B cell (primary cell): ENCODE data around the gene MARK2. TPM values are rescaled to one million over a fixed set of nuclear protein-coding genes. Genes with fewer than 3 reads are reported as not detected.

ENCODE experiments used
- ATAC-seq: fragments of 200-7000 bp; cut with Tn5 transposase; one replicate; pipeline ENCODE4 v1.10.0; 2021; ENCODE audit warnings: low read depth, mild to moderate bottlenecking, moderate number of reproducible peaks, moderate library complexity
- CTCF ChIA-PET: fragments of 350-600 bp; sonication (Branson Sonifier 250); formaldehyde crosslinking; loops from one replicate; lab custom pipeline; 2021; ENCODE audit warnings: antibody characterized with exemption, inconsistent platforms; lab: Charles Lee
- POLR2A ChIA-PET: fragments of 350-600 bp; sonication (Branson Sonifier 250); formaldehyde crosslinking; loops from one replicate; lab custom pipeline; 2021; ENCODE audit warnings: antibody characterized with exemption; lab: Charles Lee
- DNase-seq: peaks from one replicate; pipeline ENCODE4 v3.0.0; 2013
- H2AFZ ChIP-seq: 2 replicates; pipeline ENCODE4 v1.6.1; 2012; ENCODE audit warnings: mild to moderate bottlenecking, low read depth, low read length; ENCODE audit not compliant: insufficient read depth, poor library complexity, severe bottlenecking
- H3K27ac ChIP-seq, 2 donors: 1 replicate in 1 of 2; 2 replicates in 1 of 2; pipeline ENCODE4 v1.5.1; 2012 to 2013; ENCODE audit warnings: low read length in 2 of 2, mild to moderate bottlenecking in 2 of 2, moderate library complexity in 1 of 2
- H3K27me3 ChIP-seq, 4 experiments: fragments of 200-600 bp in 1 of 4; sonication (generic) in 1 of 4; replicated peaks in 1 of 4; 1 replicate in 2 of 4; 2 replicates in 2 of 4; pipeline versions ENCODE4 v1.6.1 to v1.7.0; 2013 to 2016; ENCODE audit warnings: low read length in 3 of 4, mild to moderate bottlenecking in 2 of 4, mixed read lengths in 1 of 4, moderate library complexity in 1 of 4; ENCODE audit not compliant: insufficient read depth in 4 of 4, control insufficient read depth in 3 of 4; ENCODE audit errors: control extremely low read depth in 1 of 4
- H3K36me3 ChIP-seq, 2 experiments: replicated peaks in 1 of 2; 1 replicate in 1 of 2; 2 replicates in 1 of 2; pipeline versions ENCODE4 v1.6.1 to v1.7.1; 2013; ENCODE audit warnings: low read length in 1 of 2; ENCODE audit not compliant: insufficient read depth in 2 of 2, control insufficient read depth in 1 of 2; ENCODE audit errors: control extremely low read depth in 1 of 2, extremely low read depth in 1 of 2
- H3K4me1 ChIP-seq, 2 donors: fragments of 200-600 bp in 1 of 2; sonication (generic) in 1 of 2; 1 replicate in 1 of 2; 2 replicates in 1 of 2; pipeline versions ENCODE4 v1.5.1 to v1.6.1; 2013 to 2017; ENCODE audit warnings: low read length in 2 of 2; ENCODE audit not compliant: control insufficient read depth in 2 of 2, insufficient read depth in 2 of 2
- H3K4me2 ChIP-seq: replicated peaks from 2 replicates; pipeline ENCODE3; 2012; ENCODE audit warnings: mild to moderate bottlenecking, low read depth, low read length; ENCODE audit not compliant: poor library complexity, severe bottlenecking
- H3K4me3 ChIP-seq, 5 experiments: fragments of 200-600 bp in 1 of 5; sonication (generic) in 1 of 5; 1 replicate in 3 of 5; 2 replicates in 2 of 5; pipeline versions ENCODE4 v1.5.1 to v1.7.0; 2011 to 2016; ENCODE audit warnings: low read length in 4 of 5, mild to moderate bottlenecking in 4 of 5, low read depth in 2 of 5, control low read depth in 1 of 5, moderate library complexity in 1 of 5; ENCODE audit not compliant: insufficient read depth in 1 of 5; ENCODE audit errors: control extremely low read depth in 1 of 5, extremely low read depth in 1 of 5
- H3K79me2 ChIP-seq: fragments of 200-600 bp; sonication (generic); one replicate; pipeline ENCODE4 v1.6.0; 2016; ENCODE audit warnings: low read length; ENCODE audit not compliant: control insufficient read depth, insufficient read depth
- H3K9ac ChIP-seq: fragments of 200-600 bp; sonication (generic); 2 replicates; pipeline ENCODE4 v1.6.1; 2017; ENCODE audit warnings: mild to moderate bottlenecking, low read length, moderate library complexity
- H3K9me3 ChIP-seq, 3 donors: one replicate each; pipeline versions ENCODE4 v1.6.1 to v1.7.1; 2013; ENCODE audit warnings: low read length in 2 of 3; ENCODE audit not compliant: control insufficient read depth in 2 of 3, insufficient read depth in 1 of 3; ENCODE audit errors: control extremely low read depth in 1 of 3
- H4K20me1 ChIP-seq: 2 replicates; pipeline ENCODE4 v1.6.0; 2012; ENCODE audit warnings: mild to moderate bottlenecking, low read length; ENCODE audit not compliant: insufficient read depth, control insufficient read depth, poor library complexity, severe bottlenecking
- H3K27ac Mint-ChIP-seq: one replicate; pipeline ENCODE4 v1.8.0; 2021; ENCODE audit warnings: mixed read lengths
- H3K27me3 Mint-ChIP-seq: one replicate; pipeline ENCODE4 v1.8.0; 2021; ENCODE audit warnings: mixed read lengths
- H3K4me1 Mint-ChIP-seq: one replicate; pipeline ENCODE4 v1.8.0; 2021; ENCODE audit warnings: mixed read lengths
- H3K4me3 Mint-ChIP-seq: one replicate; pipeline ENCODE4 v1.8.0; 2021; ENCODE audit warnings: mixed read lengths
- H3K9me3 Mint-ChIP-seq: one replicate; pipeline ENCODE4 v1.8.0; 2022; ENCODE audit warnings: mixed read lengths; ENCODE audit not compliant: insufficient read depth
- EZH2 ChIP-seq: IDR thresholded peaks from 2 replicates; pipeline ENCODE4 v1.6.1; 2012; ENCODE audit warnings: borderline replicate concordance, low read depth, mild to moderate bottlenecking, moderate library complexity, low read length; ENCODE audit not compliant: insufficient read depth, poor library complexity, severe bottlenecking
- WGBS: methylation state at CpG from one replicate; pipeline ENCODE4 v1.1.5; 2013; ENCODE audit warnings: missing lambda C conversion rate; ENCODE audit not compliant: insufficient coverage; 5-methylcytosine and 5-hydroxymethylcytosine counted together
- intact Hi-C: fragments of 100-400 bp; cut with micrococcal nuclease; formaldehyde crosslinking; loops from one replicate; pipeline ENCODE4 v1.10.0; 2022
- polyA plus RNA-seq: library from polyadenylated mRNA; depleted of rRNA; stranded (reverse); fragments of >200 nt; gene quantifications from 2 replicates; pipeline ENCODE4 v1.2.3, GENCODE V29; 2012
- total RNA-seq, 2 donors: library from RNA; stranded (reverse); fragments of 120-200 nt in 1 of 2; gene quantifications; 1 replicate in 1 of 2; 2 replicates in 1 of 2; pipeline versions ENCODE4 v1.2.3 to v1.2.4, GENCODE V29; 2013 to 2022
- TF ChIP-seq, protein P1 (sequence below): fragments of 200-600 bp; IDR thresholded peaks from one replicate; pipeline ENCODE4 v1.8.0; 2022; ENCODE audit warnings: antibody characterized with exemption, mild to moderate bottlenecking

The MARK2 gene
- total and polyA plus RNA-seq, 2 donors (not counting 1 experiment from before 2014, with no cell fraction given): 47.2 to 58.1 TPM

DNA sequence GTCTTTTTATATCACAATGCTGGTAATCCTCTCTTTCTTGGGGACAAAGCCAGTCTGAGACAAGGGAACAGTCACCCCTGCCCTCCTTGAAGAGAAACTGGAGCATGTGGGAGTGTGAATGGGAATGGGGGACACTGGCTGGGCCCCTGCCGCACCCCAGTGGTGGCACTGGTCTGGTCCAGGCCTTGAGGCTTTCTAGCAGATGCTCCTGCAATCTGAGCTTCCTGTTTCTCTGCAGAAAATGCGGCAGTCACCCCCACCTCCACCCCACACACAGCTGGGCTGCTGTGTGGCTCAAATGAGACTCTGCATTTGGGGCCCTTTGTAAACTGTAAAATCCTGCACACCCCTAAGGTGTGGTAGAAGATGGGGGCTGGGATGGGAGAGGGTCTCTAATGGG, 6.6 kb upstream of the MARK2 start:
- H3K9ac ChIP-seq: no peak overlapping the region
- H4K20me1 ChIP-seq: peaks cover 5% of the 10 kb centered on the region
- ChIA-PET POLR2A (no interaction called here), CTCF (interaction anchor here (1.9 to 7.3 kb wide), 2 partner anchors 113 to 317 kb away, joined by 6 to 163 read pairs; no protein-coding TSS in a partner anchor)
- H3K4me2 ChIP-seq: no peak overlapping the region
- Mint-ChIP-seq H3K27ac (no peak overlapping the region), H3K27me3 (no peaks in the 10 kb centered on the region), H3K4me1 (peaks cover 13% of the 10 kb centered on the region), H3K4me3 (no peak overlapping the region), H3K9me3 (no peaks in the 10 kb centered on the region)
- intact Hi-C loops: loop anchor here (10.0 kb wide), 1 partner anchor 472 kb away; the partner anchor contains the start of genes CATSPERZ and ESRRA
- DNase-seq (no peak), ATAC-seq (no peak)
- no peak overlapping the region for H2AFZ ChIP-seq
- H3K4me1 ChIP-seq: peaks cover 6 to 11% of the 10 kb centered on the region in 2 donors
- peaks cover 7% of the 10 kb centered on the region for H3K79me2 ChIP-seq
- no peak for TF ChIP-seq EZH2
- TF ChIP-seq, protein P1, sequence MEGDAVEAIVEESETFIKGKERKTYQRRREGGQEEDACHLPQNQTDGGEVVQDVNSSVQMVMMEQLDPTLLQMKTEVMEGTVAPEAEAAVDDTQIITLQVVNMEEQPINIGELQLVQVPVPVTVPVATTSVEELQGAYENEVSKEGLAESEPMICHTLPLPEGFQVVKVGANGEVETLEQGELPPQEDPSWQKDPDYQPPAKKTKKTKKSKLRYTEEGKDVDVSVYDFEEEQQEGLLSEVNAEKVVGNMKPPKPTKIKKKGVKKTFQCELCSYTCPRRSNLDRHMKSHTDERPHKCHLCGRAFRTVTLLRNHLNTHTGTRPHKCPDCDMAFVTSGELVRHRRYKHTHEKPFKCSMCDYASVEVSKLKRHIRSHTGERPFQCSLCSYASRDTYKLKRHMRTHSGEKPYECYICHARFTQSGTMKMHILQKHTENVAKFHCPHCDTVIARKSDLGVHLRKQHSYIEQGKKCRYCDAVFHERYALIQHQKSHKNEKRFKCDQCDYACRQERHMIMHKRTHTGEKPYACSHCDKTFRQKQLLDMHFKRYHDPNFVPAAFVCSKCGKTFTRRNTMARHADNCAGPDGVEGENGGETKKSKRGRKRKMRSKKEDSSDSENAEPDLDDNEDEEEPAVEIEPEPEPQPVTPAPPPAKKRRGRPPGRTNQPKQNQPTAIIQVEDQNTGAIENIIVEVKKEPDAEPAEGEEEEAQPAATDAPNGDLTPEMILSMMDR: no peak
- H3K4me3 ChIP-seq: no peak overlapping the region
- H3K27me3 ChIP-seq: no peaks in the 10 kb centered on the region
- WGBS: 0% methylated on average over 1 of the region's 2 CpGs
- H3K9me3 ChIP-seq: no peaks in the 10 kb centered on the region
- H3K36me3 ChIP-seq: no peaks in the 10 kb centered on the region
- H3K27ac ChIP-seq: no peak overlapping the region

- CTCF ChIA-PET: interaction anchor here (1.9 to 7.5 kb wide), 3 partner anchors 113 to 316 kb away, joined by 6 to 254 read pairs (median 163); no protein-coding TSS in a partner anchor
- H3K27ac Mint-ChIP-seq: no peak overlapping the region
- DNase-seq (no peak), ATAC-seq (no peak)
- Histone ChIP-seq H3K27me3 (no peaks in the 10 kb centered on the region), H3K27ac (no peak overlapping the region), H3K4me2 (no peak overlapping the region), H3K4me3 (no peak overlapping the region), H4K20me1 (peaks cover 12% of the 10 kb centered on the region), H3K36me3 (no peaks in the 10 kb centered on the region), H3K4me1 (peaks cover 13 to 18% of the 10 kb centered on the region in 2 donors), H3K9me3 (no peaks in the 10 kb centered on the region), H3K79me2 (peaks cover 12% of the 10 kb centered on the region), H3K9ac (no peak overlapping the region), H2AFZ (no peak overlapping the region)
- TF ChIP-seq, protein P1: no peak
- TF ChIP-seq EZH2: no peak
- peaks cover 20% of the 10 kb centered on the region for H3K4me1 Mint-ChIP-seq
- H3K27me3 Mint-ChIP-seq: no peaks in the 10 kb centered on the region
- no peaks in the 10 kb centered on the region for H3K9me3 Mint-ChIP-seq
- intact Hi-C loops: loop anchor here (10.0 kb wide), 1 partner anchor 472 kb away; the partner anchor contains the start of genes CATSPERZ and ESRRA
- WGBS: 100% methylated on average over 2 of the region's 2 CpGs
- POLR2A ChIA-PET: no interaction called here
- no peak overlapping the region for H3K4me3 Mint-ChIP-seq
These were observed 5.9 kb upstream of the MARK2 start for GRCh38 chr11:63833048-63833447.
